PC-3 (cell line): ENCODE data around the gene STRBP. TPM values are rescaled to one million over a fixed set of nuclear protein-coding genes. Genes with fewer than 3 reads are reported as not detected.

Source experiments
- ATAC-seq: fragments of 200-7000 bp; cut with Tn5 transposase; 2 replicates; pipeline ENCODE4 v1.9.1; 2020; ENCODE audit warnings: mild to moderate bottlenecking, moderate library complexity
- BruUV-seq: library from RNA; stranded (reverse); fragments of 400-500 nt; replicated peaks from 2 replicates; lab custom pipeline; 2021; lab: Mats Ljungman, UMichigan
- CTCF ChIA-PET: fragments of 300-600 bp; sonication (Branson Sonifier 250); formaldehyde crosslinking; loops from one replicate; lab custom pipeline; 2022; ENCODE audit warnings: antibody characterized with exemption; lab: Charles Lee
- POLR2A ChIA-PET: fragments of 300-600 bp; sonication (Branson Sonifier 250); formaldehyde crosslinking; loops from one replicate; lab custom pipeline; 2022; ENCODE audit warnings: antibody characterized with exemption; ENCODE audit not compliant: unreplicated experiment; lab: Charles Lee
- DNase-seq: peaks from one replicate; pipeline ENCODE4 v3.0.0-alpha.2; 2015
- H2AFZ ChIP-seq: fragments of 300-600 bp; sonication (generic); 2 replicates; pipeline ENCODE4 v1.6.0; 2016; ENCODE audit warnings: antibody characterized with exemption, low read length
- H3F3A ChIP-seq: fragments of 300-600 bp; sonication (generic); one replicate; pipeline ENCODE4 v1.6.0; 2017; ENCODE audit warnings: antibody characterized with exemption, low read length, control low read depth, mild to moderate bottlenecking; ENCODE audit not compliant: unreplicated experiment
- H3K27ac ChIP-seq: fragments of 300-600 bp; sonication (generic); 2 replicates; pipeline ENCODE4 v1.5.1; 2016; ENCODE audit warnings: mild to moderate bottlenecking, low read length
- H3K27me3 ChIP-seq: fragments of 300-600 bp; sonication (generic); 2 replicates; pipeline ENCODE4 v1.6.1; 2016; ENCODE audit warnings: low read length, mixed read lengths
- H3K36me3 ChIP-seq: fragments of 300-600 bp; sonication (generic); 2 replicates; pipeline ENCODE4 v1.6.1; 2016; ENCODE audit warnings: low read depth, mixed run types, low read length, mixed read lengths
- H3K4me1 ChIP-seq: fragments of 300-600 bp; sonication (generic); 2 replicates; pipeline ENCODE4 v1.5.1; 2016; ENCODE audit warnings: low read length; ENCODE audit not compliant: insufficient read depth
- H3K4me2 ChIP-seq: fragments of 300-600 bp; sonication (generic); 2 replicates; pipeline ENCODE4 v1.6.0; 2016; ENCODE audit warnings: low read length
- H3K4me3 ChIP-seq: fragments of 300-600 bp; sonication (generic); 2 replicates; pipeline ENCODE4 v1.5.1; 2016; ENCODE audit warnings: mild to moderate bottlenecking, low read length, mixed read lengths
- H3K79me2 ChIP-seq: fragments of 300-600 bp; sonication (generic); 2 replicates; pipeline ENCODE4 v1.6.1; 2017; ENCODE audit warnings: low read length, mixed read lengths
- H3K9ac ChIP-seq: fragments of 300-600 bp; sonication (generic); 2 replicates; pipeline ENCODE4 v1.6.0; 2016; ENCODE audit warnings: mild to moderate bottlenecking, low read length
- H3K9me2 ChIP-seq: fragments of 300-600 bp; sonication (generic); replicated peaks from 2 replicates; pipeline ENCODE4 v1.6.1; 2016; ENCODE audit warnings: mixed run types, low read length, mixed read lengths
- H3K9me3 ChIP-seq: fragments of 300-600 bp; sonication (generic); 2 replicates; pipeline ENCODE4 v1.6.1; 2016; ENCODE audit warnings: low read length, mixed read lengths
- H4K20me1 ChIP-seq: fragments of 300-600 bp; sonication (generic); 2 replicates; pipeline ENCODE4 v1.6.1; 2016; ENCODE audit warnings: low read length, mixed read lengths
- CTCF ChIP-seq: fragments of 300-600 bp; sonication (generic); conservative IDR thresholded peaks from 2 replicates; pipeline ENCODE4 v1.5.1; 2017; ENCODE audit warnings: antibody characterized with exemption, low read depth, mild to moderate bottlenecking, low read length
- EZH2 ChIP-seq: fragments of 300-600 bp; sonication (generic); IDR thresholded peaks from one replicate; pipeline ENCODE4 v1.6.1; 2017; ENCODE audit warnings: antibody characterized with exemption, mild to moderate bottlenecking, low read length; ENCODE audit not compliant: unreplicated experiment
- EZH2phosphoT487 ChIP-seq: fragments of 300-600 bp; sonication (generic); IDR thresholded peaks from 2 replicates; pipeline ENCODE4 v1.6.1; 2018; ENCODE audit warnings: mild to moderate bottlenecking, antibody characterized with exemption, low read length, borderline replicate concordance
- intact Hi-C: fragments of 100-400 bp; cut with micrococcal nuclease; formaldehyde crosslinking; loops from 2 replicates; pipeline ENCODE4 v1.9.0; 2023
- total RNA-seq: library from RNA; depleted of rRNA; stranded (reverse); fragments of >200 nt; gene quantifications from 2 replicates; pipeline ENCODE4 v1.2.3, GENCODE V29; 2014; rRNA removed

The STRBP gene
- total RNA-seq, 1 experiment from 2014 or later: 19.2 TPM

GRCh38 chr9:123072407-123072995 lies 195.9 kb downstream of the STRBP start:
- ChIA-PET POLR2A (no interaction called here), CTCF (no interaction called here)
- no peak overlapping the region for H3K27ac ChIP-seq

More at GRCh38 chr9:123072407-123072995, 195.9 kb downstream of the STRBP start:
- intact Hi-C loops: no loop called here
- Histone ChIP-seq H3K4me1 (no peaks in the 10 kb centered on the region), H3K79me2 (no peaks in the 10 kb centered on the region), H3F3A (no peaks in the 10 kb centered on the region), H3K4me2 (no peak overlapping the region), H3K9me3 (no peaks in the 10 kb centered on the region), H2AFZ (no peak overlapping the region), H3K9me2 (no peaks in the 10 kb centered on the region), H3K27me3 (no peaks in the 10 kb centered on the region), H4K20me1 (no peaks in the 10 kb centered on the region), H3K4me3 (no peak overlapping the region), H3K36me3 (no peaks in the 10 kb centered on the region; the same call in 1 of the 2 replicates), H3K9ac (no peak overlapping the region)
- ATAC-seq: no peak
- no peak for DNase-seq
- TF ChIP-seq EZH2: no peak
- TF ChIP-seq EZH2phosphoT487: no peak
- no peak for TF ChIP-seq CTCF
- BruUV-seq: no TSS peak

Other genes with a start within 250 kb of the STRBP start
- gene GPR21, start 234.9 kb downstream of the STRBP start, total RNA-seq: 0.15 TPM in 1 of 2 replicates, not detected in the other
- not detected in 2 replicates for gene CRB2, start 87.6 kb upstream of the STRBP start, total RNA-seq